Stimulated activated CD8-positive, alpha-beta memory T cell treated with anti-CD3 and anti-CD28 coated beads, Interleukin-15, amount 100 ng/mL, for 24 hours (primary cell): Measurements from ENCODE around the gene ATXN3.
"Not testable (repeated sequence)": the region's sequence is repeated elsewhere in the genome, so short reads cannot be mapped to it uniquely, and the experiment has no call there.

Source experiments
- DNase-seq: peaks from one replicate; pipeline ENCODE4 v3.0.0-alpha.2; 2020; ENCODE audit warnings: low read depth

The ATXN3 gene

GRCh38 chr14:92058006-92058917 is 48.1 kb downstream of the ATXN3 start:
- DNase-seq, result no peak

- DNase-seq, result no peak
These were observed 56.6 kb downstream of the ATXN3 start for GRCh38 chr14:92049781-92050180.

- DNase-seq, result not testable (repeated sequence)
These were observed 57.2 kb downstream of the ATXN3 start for GRCh38 chr14:92049221-92049620.

- DNase-seq, result not testable (repeated sequence)
These were observed 60.5 kb downstream of the ATXN3 start for GRCh38 chr14:92045904-92046303.

GRCh38 chr14:92041766-92042165 is 64.6 kb downstream of the ATXN3 start:
- not testable (repeated sequence) for DNase-seq

GRCh38 chr14:92041203-92041602 is 65.2 kb downstream of the ATXN3 start:
- DNase-seq, result no peak

GRCh38 chr14:92040431-92041051 is 65.8 kb downstream of the ATXN3 start:
- DNase-seq, result no peak

- DNase-seq, result peak; percentile 85
These were observed 66.5 kb downstream of the ATXN3 start, which contains the start of gene TRIP11 for GRCh38 chr14:92039719-92040430. TSS of gene TRIP11 (minus strand) at chr14:92040059. CDS start at chr14:92039685, 374 bp downstream.

GRCh38 chr14:92039063-92039718 is 67.2 kb downstream of the ATXN3 start:
- DNase-seq, result no peak

GRCh38 chr14:92037989-92038388 is 68.4 kb downstream of the ATXN3 start:
- DNase-seq, result no peak

GRCh38 chr14:92035890-92036289 is 70.5 kb downstream of the ATXN3 start:
- DNase-seq, result no peak

GRCh38 chr14:92033906-92034687 is 72.3 kb downstream of the ATXN3 start:
- DNase-seq, result no peak

GRCh38 chr14:92033433-92033832 is 72.9 kb downstream of the ATXN3 start:
- DNase-seq, result no peak

- no peak for DNase-seq
These were observed 79.7 kb downstream of the ATXN3 start for GRCh38 chr14:92026548-92027190.

- DNase-seq, result no peak
These were observed 84.3 kb downstream of the ATXN3 start for GRCh38 chr14:92022036-92022435.

GRCh38 chr14:92021523-92021922 is 84.9 kb downstream of the ATXN3 start:
- DNase-seq, result no peak

- no peak for DNase-seq
These were observed 92.3 kb downstream of the ATXN3 start for GRCh38 chr14:92014040-92014439.

GRCh38 chr14:92012121-92012748 is 94.1 kb downstream of the ATXN3 start:
- DNase-seq, result no peak

GRCh38 chr14:92010644-92011043 is 95.7 kb downstream of the ATXN3 start:
- no peak for DNase-seq

- no peak for DNase-seq
These were observed 96.8 kb downstream of the ATXN3 start for GRCh38 chr14:92009604-92010003.
